SK-N-SH (cell line): Measurements from ENCODE around the gene STK11IP.

Experiments
- CTCF ChIP-seq: fragments of 200-600 bp; sonication (generic); IDR thresholded peaks from 2 replicates; pipeline ENCODE4 v1.6.1; 2017; ENCODE audit warnings: antibody characterized with exemption, mild to moderate bottlenecking, moderate library complexity
- EZH2phosphoT487 ChIP-seq: fragments of 200-600 bp; sonication (generic); IDR thresholded peaks from 2 replicates; pipeline ENCODE4 v1.6.1; 2017; ENCODE audit warnings: low read depth, mixed run types, mild to moderate bottlenecking, antibody characterized with exemption, moderate library complexity, borderline replicate concordance
- POLR2AphosphoS5 ChIP-seq: IDR thresholded peaks from 2 replicates; pipeline ENCODE4 v1.6.1; 2012; ENCODE audit warnings: low read depth, low read length
- SMC3 ChIP-seq: IDR thresholded peaks from 2 replicates; pipeline ENCODE4 v1.6.1; 2012; ENCODE audit warnings: low read depth, low read length, improper control_type of control experiment
- TAF1 ChIP-seq: IDR thresholded peaks from 2 replicates; pipeline ENCODE4 v1.6.1; 2012; ENCODE audit warnings: low read depth, mild to moderate bottlenecking, low read length, moderate library complexity, borderline replicate concordance

- no peak for TF ChIP-seq CTCF
- no peak for TF ChIP-seq EZH2phosphoT487
- TF ChIP-seq POLR2AphosphoS5 = no peak
- TF ChIP-seq SMC3 = no peak
- no peak for TF ChIP-seq TAF1
Measured at GRCh38 chr2:219624565-219624964, 26.9 kb downstream of the STK11IP start.
